ES-I3 (cell line): Measurements from ENCODE around the gene SLC45A1.

Experiments
- H3K36me3 ChIP-seq: 2 replicates; pipeline ENCODE4 v1.6.1; 2013; ENCODE audit warnings: mild to moderate bottlenecking, low read length, control low read depth, moderate library complexity; ENCODE audit not compliant: insufficient read depth
- H3K4me1 ChIP-seq: 2 replicates; pipeline ENCODE4 v1.6.1; 2013; ENCODE audit warnings: mild to moderate bottlenecking, control low read depth, low read length; ENCODE audit not compliant: insufficient read depth
- H3K9ac ChIP-seq: 2 replicates; pipeline ENCODE4 v1.6.1; 2013; ENCODE audit warnings: low read depth, mild to moderate bottlenecking, low read length, moderate library complexity
- H3K9me3 ChIP-seq: 2 replicates; pipeline ENCODE4 v1.6.1; 2013; ENCODE audit warnings: mild to moderate bottlenecking, low read length, moderate library complexity; ENCODE audit not compliant: control insufficient read depth, insufficient read depth

The SLC45A1 gene

GRCh38 chr1:8382608-8383505, 64.9 kb downstream of the SLC45A1 start:
- Histone ChIP-seq H3K9ac (no peak overlapping the region), H3K9me3 (no peaks in the 10 kb centered on the region), H3K4me1 (peaks cover 11% of the 10 kb centered on the region; the same call in 1 of the 2 replicates), H3K36me3 (no peaks in the 10 kb centered on the region)

- Histone ChIP-seq H3K9me3 (no peaks in the 10 kb centered on the region), H3K4me1 (peaks cover 11% of the 10 kb centered on the region; the same call in 1 of the 2 replicates), H3K9ac (no peak overlapping the region), H3K36me3 (no peaks in the 10 kb centered on the region)
Measured at GRCh38 chr1:8384088-8384487, 66.2 kb downstream of the SLC45A1 start.

- H3K4me1 ChIP-seq: peaks cover 11% of the 10 kb centered on the region; the same call in 1 of the 2 replicates
- no peak overlapping the region for H3K9ac ChIP-seq
- no peaks in the 10 kb centered on the region for H3K36me3 ChIP-seq
- no peaks in the 10 kb centered on the region for H3K9me3 ChIP-seq
Measured at GRCh38 chr1:8384577-8384976, 66.7 kb downstream of the SLC45A1 start.

- Histone ChIP-seq H3K4me1 (peaks cover 11% of the 10 kb centered on the region; the same call in 1 of the 2 replicates), H3K9ac (no peak overlapping the region), H3K9me3 (no peaks in the 10 kb centered on the region), H3K36me3 (no peaks in the 10 kb centered on the region)
Measured at GRCh38 chr1:8386247-8386646, 68.3 kb downstream of the SLC45A1 start.

- no peaks in the 10 kb centered on the region for H3K36me3 ChIP-seq
- H3K9me3 ChIP-seq: no peaks in the 10 kb centered on the region
- no peaks in the 10 kb centered on the region for H3K4me1 ChIP-seq
- no peak overlapping the region for H3K9ac ChIP-seq
Measured at GRCh38 chr1:8388732-8389562, 71.0 kb downstream of the SLC45A1 start.

GRCh38 chr1:8389958-8390535, 72.1 kb downstream of the SLC45A1 start:
- H3K4me1 ChIP-seq: no peaks in the 10 kb centered on the region
- no peaks in the 10 kb centered on the region for H3K9me3 ChIP-seq
- no peak overlapping the region for H3K9ac ChIP-seq
- H3K36me3 ChIP-seq: no peaks in the 10 kb centered on the region; the same call in 1 of the 2 replicates

- H3K4me1 ChIP-seq: peaks cover 3% of the 10 kb centered on the region
- no peaks in the 10 kb centered on the region for H3K9me3 ChIP-seq
- no peaks in the 10 kb centered on the region; the same call in 1 of the 2 replicates for H3K36me3 ChIP-seq
- no peak overlapping the region for H3K9ac ChIP-seq
Measured at GRCh38 chr1:8390707-8391106, 72.8 kb downstream of the SLC45A1 start.

GRCh38 chr1:8392522-8392921, 74.6 kb downstream of the SLC45A1 start:
- Histone ChIP-seq H3K4me1 (peaks cover 21% of the 10 kb centered on the region), H3K9ac (no peak overlapping the region), H3K36me3 (no peaks in the 10 kb centered on the region; the same call in 1 of the 2 replicates), H3K9me3 (no peaks in the 10 kb centered on the region)
